Psoas muscle (tissue), 8 donors: Measurements from ENCODE around the gene CYP17A1. TPM values are rescaled to one million over a fixed set of nuclear protein-coding genes. Genes with fewer than 3 reads are reported as not detected.
"Not testable (repeated sequence)": the region's sequence is repeated elsewhere in the genome, so short reads cannot be mapped to it uniquely, and the experiment has no call there.

Experiments
- ATAC-seq, 4 donors: fragments of 200-7000 bp; cut with Tn5 transposase; one replicate each; pipeline ENCODE4 v1.9.1; 2020; ENCODE audit warnings: moderate library complexity in 3 of 4, mild to moderate bottlenecking in 2 of 4
- DNase-seq, 2 donors: peaks; one replicate each; pipeline ENCODE4 v3.0.0-alpha.2; 2020
- H3K27ac ChIP-seq: fragments of 200-600 bp; one replicate; pipeline ENCODE4 v1.8.0; 2022
- H3K27me3 ChIP-seq, 3 donors: fragments of 200-600 bp in 1 of 3; one replicate each; pipeline versions ENCODE4 v1.6.1 to v1.8.0; 2013 to 2022; ENCODE audit warnings: low read length in 2 of 3, mild to moderate bottlenecking in 2 of 3, moderate library complexity in 1 of 3; ENCODE audit not compliant: insufficient read depth in 3 of 3
- H3K36me3 ChIP-seq, 2 donors: fragments of 200-600 bp in 1 of 2; one replicate each; pipeline versions ENCODE4 v1.6.1 to v1.8.0; 2013 to 2022; ENCODE audit warnings: low read depth in 1 of 2, mild to moderate bottlenecking in 1 of 2, moderate library complexity in 1 of 2; ENCODE audit not compliant: insufficient read depth in 1 of 2
- H3K4me1 ChIP-seq: fragments of 200-600 bp; one replicate; pipeline ENCODE4 v1.8.0; 2022
- H3K4me3 ChIP-seq: fragments of 200-600 bp; one replicate; pipeline ENCODE4 v1.8.0; 2022; ENCODE audit warnings: mild to moderate bottlenecking
- H3K9me3 ChIP-seq: fragments of 200-600 bp; one replicate; pipeline ENCODE4 v1.8.0; 2022
- WGBS, 3 donors: extraction: QIAGEN DNeasy Blood & Tissue Kit; methylation state at CpG; one replicate each; pipeline versions ENCODE4 v1.1.6 to v1.1.7; 2013; 5-methylcytosine and 5-hydroxymethylcytosine counted together
- intact Hi-C, 2 donors: fragments of 100-400 bp; cut with DNase I; formaldehyde crosslinking; loops; one replicate each; pipeline versions ENCODE4 v1.11.0 to v1.14.2; 2022
- polyA plus RNA-seq, 3 donors: library from polyadenylated mRNA; stranded (reverse); fragments of 200-250 nt; gene quantifications; one replicate each; pipeline ENCODE4 v1.2.3, GENCODE V29; 2013
- total RNA-seq, 4 donors: library from RNA; stranded (reverse); fragmentation: NEBNext Ultra II Directional in 2 of 4; extraction: Animal tissue kit (Norgen Biotek cat#: 25700) in 2 of 4; gene quantifications; one replicate each; pipeline versions ENCODE4 v1.2.1 to v1.2.4, GENCODE V29; 2021 to 2023
- TF ChIP-seq, protein P1 (sequence below): fragments of 200-600 bp; IDR thresholded peaks from one replicate; pipeline ENCODE4 v1.8.0; 2022; ENCODE audit warnings: antibody characterized with exemption
- donor health status: healthy with polysubstance abuse.
- donor health status: DM: no; HTN: no; CAD: no; lungs with moderate emphysema.
- donor health status: Bipolar disorder and iron deficiency.
- donor health status: healthy.
- donor health status: DM: yes; HTN: yes; CAD: no.
- donor health status: DM: no; HTN: no; CAD: no.
- donor health status: DM: no; HTN: no; CAD: no.
- donor health status: DM: yes; HTN: yes; CAD: no.

The CYP17A1 gene
- total and polyA plus RNA-seq, 7 donors, result 0.03 to 21.1 (median 0.21) TPM; not detected in 1

DNA sequence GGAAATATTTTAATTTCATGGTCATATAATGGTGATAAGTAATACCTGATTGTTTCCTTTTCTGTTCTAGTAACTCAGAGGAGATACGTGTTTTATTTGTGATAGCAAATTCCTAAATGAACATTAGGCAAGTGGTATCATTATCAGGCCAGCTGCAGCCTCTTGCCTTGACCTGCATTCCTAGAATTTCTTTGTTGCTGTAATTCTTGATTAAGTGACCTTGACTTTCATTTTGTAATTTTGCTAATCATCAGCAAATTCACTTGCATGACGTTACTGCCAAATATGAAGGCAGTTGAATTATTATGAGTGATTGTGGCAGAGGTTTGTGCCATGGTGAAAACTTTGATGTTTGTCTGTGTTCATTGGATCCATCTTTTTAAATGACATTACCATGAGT, 26.4 kb upstream of the CYP17A1 start:
- peaks cover 0 to 63% of the 10 kb centered on the region in 2 donors for H3K36me3 ChIP-seq
- 47 to 52% (median 50%) methylated on average over 2 of the region's 2 CpGs for WGBS, 3 donors
- no peak overlapping the region for H3K27ac ChIP-seq
- H3K4me3 ChIP-seq, result no peak overlapping the region
- H3K4me1 ChIP-seq, result peaks cover under 1% of the 10 kb centered on the region
- TF ChIP-seq, protein P1, sequence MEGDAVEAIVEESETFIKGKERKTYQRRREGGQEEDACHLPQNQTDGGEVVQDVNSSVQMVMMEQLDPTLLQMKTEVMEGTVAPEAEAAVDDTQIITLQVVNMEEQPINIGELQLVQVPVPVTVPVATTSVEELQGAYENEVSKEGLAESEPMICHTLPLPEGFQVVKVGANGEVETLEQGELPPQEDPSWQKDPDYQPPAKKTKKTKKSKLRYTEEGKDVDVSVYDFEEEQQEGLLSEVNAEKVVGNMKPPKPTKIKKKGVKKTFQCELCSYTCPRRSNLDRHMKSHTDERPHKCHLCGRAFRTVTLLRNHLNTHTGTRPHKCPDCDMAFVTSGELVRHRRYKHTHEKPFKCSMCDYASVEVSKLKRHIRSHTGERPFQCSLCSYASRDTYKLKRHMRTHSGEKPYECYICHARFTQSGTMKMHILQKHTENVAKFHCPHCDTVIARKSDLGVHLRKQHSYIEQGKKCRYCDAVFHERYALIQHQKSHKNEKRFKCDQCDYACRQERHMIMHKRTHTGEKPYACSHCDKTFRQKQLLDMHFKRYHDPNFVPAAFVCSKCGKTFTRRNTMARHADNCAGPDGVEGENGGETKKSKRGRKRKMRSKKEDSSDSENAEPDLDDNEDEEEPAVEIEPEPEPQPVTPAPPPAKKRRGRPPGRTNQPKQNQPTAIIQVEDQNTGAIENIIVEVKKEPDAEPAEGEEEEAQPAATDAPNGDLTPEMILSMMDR, result no peak
- no peaks in the 10 kb centered on the region for H3K27me3 ChIP-seq
- intact Hi-C loops, result no loop called here
- H3K9me3 ChIP-seq, result no peaks in the 10 kb centered on the region
- no peak for ATAC-seq
- no peak for DNase-seq

DNA sequence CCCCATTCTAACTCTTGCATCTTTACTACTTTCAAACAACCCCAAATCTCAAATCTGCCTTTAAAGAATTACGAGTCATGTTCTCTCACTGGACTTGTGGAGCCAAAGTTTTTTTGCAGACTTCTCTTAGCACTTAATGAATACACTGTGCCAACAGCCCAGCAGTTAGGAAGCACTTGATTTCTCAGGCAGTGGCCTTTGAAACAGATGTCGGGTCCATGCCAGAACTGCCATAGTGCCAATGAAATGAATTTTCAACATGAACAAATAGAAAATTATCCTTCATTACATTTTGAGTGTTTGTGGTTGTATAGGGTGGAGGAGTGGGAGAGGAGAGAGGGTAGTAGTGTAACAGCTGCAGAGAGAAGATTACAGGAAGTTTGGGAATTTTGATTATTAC, 22.7 kb upstream of the CYP17A1 start:
- no peak for ATAC-seq
- WGBS, 3 donors, result 44 to 58% (median 51%) methylated on average over 2 of the region's 2 CpGs
- H3K36me3 ChIP-seq, result peaks cover 0 to 47% of the 10 kb centered on the region in 2 donors
- H3K4me3 ChIP-seq, result no peak overlapping the region
- TF ChIP-seq, protein P1, result no peak
- H3K27me3 ChIP-seq, result no peaks in the 10 kb centered on the region
- no peak overlapping the region for H3K27ac ChIP-seq
- no peak for DNase-seq
- H3K4me1 ChIP-seq, result peaks cover 16% of the 10 kb centered on the region
- H3K9me3 ChIP-seq, result no peaks in the 10 kb centered on the region
- intact Hi-C loops, result no loop called here

DNA sequence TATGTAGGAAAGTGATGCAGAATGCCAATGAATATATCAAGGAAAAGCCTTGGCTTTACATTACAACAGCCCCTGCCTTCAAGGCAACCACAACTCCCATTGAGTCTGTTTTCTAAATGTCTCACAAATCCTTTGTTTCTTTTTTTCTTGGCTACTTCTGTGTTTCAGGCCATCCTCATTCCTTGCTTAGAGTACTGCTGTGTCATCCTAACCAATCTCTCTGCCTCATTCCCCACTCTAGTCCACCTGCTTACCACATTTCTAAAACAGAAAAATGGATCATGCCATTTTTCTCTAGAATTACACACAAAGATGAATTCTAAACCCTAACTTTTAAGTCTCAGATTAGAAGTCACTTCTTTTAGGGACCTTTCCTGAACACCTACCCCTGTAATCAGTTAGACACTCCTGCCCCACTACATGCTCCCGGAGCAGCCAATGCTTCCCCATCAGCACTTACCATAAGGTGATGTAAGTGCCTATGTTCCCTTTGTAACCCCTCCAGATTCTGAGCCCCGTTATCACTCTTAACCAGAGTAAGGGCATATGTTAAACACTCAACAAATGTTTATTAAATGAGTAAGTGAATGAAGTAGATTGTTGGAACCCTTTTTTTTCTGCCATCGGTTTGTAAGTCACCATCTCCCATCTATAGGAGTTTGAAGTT, 19.7 kb upstream of the CYP17A1 start:
- intact Hi-C loops, result no loop called here
- TF ChIP-seq, protein P1, result no peak
- no peaks in the 10 kb centered on the region for H3K27me3 ChIP-seq
- DNase-seq, result no peak
- H3K4me1 ChIP-seq, result peaks cover 22% of the 10 kb centered on the region
- H3K9me3 ChIP-seq, result no peaks in the 10 kb centered on the region
- no peak overlapping the region for H3K4me3 ChIP-seq
- WGBS, 3 donors, result 88 to 91% (median 89%) methylated on average over 3 of the region's 3 CpGs
- H3K36me3 ChIP-seq, result peaks cover 0 to 18% of the 10 kb centered on the region in 2 donors
- ATAC-seq, result no peak
- no peak overlapping the region for H3K27ac ChIP-seq

DNA sequence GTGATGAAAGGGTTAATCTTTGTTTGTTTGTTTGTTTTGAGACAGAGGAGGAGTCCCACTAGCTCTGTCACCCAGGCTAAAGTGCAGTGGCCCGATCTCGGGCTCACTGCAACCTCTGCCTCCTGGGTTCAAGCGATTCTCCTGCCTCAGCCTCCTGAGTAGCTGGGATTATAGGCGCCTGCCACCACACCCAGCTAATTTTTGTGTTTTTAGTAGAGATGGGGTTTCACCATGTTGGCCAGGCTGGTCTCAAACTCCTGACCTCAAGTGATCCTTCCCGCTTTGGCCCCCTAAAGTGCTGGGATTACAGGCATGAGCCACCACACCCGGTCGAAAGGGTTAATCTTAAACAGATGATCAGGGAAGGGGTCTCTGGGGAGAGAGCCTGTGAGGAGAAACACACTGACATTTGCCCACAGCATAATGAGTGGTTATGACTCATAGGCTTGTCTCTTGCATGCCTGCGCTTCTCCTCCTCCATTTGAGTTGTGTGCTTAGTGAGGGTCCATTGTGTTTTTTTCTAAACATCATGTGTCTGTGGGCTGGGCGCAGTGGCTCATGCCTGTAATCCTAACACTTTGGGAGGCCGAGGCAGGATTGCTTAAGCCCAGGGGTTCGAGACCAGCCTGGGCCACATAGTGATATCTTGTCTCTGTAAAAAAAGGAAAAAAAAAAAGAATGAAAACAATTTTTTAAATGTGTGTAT, 18.7 kb upstream of the CYP17A1 start:
- H3K4me3 ChIP-seq, H3K27me3 ChIP-seq, H3K27ac ChIP-seq, intact Hi-C loops, ATAC-seq, H3K9me3 ChIP-seq, DNase-seq, H3K36me3 ChIP-seq: not testable (repeated sequence)
- 60 to 64% (median 60%) methylated on average over 10 to 11 of the region's 11 CpGs for WGBS, 3 donors
- H3K4me1 ChIP-seq, result peaks cover 22% of the 10 kb centered on the region

DNA sequence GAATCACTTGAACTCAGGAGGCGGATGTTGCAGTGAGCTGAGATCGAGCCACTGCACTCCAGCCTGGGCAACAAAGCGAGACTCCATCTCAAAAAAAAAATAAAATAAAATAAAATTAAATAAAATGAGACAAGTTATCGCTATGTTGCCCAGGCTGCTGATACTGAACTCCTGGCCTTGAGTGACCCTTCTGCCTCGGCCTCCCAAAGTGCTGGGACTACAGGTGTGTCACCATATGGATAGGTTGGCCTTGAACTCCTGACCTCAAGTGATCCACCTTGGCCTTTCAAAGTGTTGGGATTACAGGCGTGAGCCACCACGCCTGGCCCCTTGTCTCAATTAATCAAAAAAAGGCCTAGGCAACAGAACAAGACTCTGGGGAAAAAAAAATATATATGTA, 16.0 kb upstream of the CYP17A1 start:
- peaks cover 22% of the 10 kb centered on the region for H3K4me1 ChIP-seq
- 93 to 95% (median 94%) methylated on average over 7 of the region's 7 CpGs for WGBS, 3 donors
- DNase-seq, intact Hi-C loops, H3K36me3 ChIP-seq, H3K9me3 ChIP-seq, ATAC-seq, H3K27me3 ChIP-seq, H3K27ac ChIP-seq: not testable (repeated sequence)
- peak overlapping the region; percentile 73 for H3K4me3 ChIP-seq
